SK-N-MC (cell line): Measurements from ENCODE around the gene MTREX.

Source experiments
- EZH2 ChIP-seq: fragments of 200-600 bp; sonication (generic); IDR thresholded peaks from one replicate; pipeline ENCODE4 v1.6.1; 2017; ENCODE audit warnings: antibody characterized with exemption
- POLR2AphosphoS5 ChIP-seq: IDR thresholded peaks from 2 replicates; pipeline ENCODE4 v1.6.1; 2012; ENCODE audit warnings: mild to moderate bottlenecking, low read depth, low read length, borderline replicate concordance

GRCh38 chr5:55441954-55442353, 134.2 kb downstream of the MTREX start:
- TF ChIP-seq EZH2 (no peak), POLR2AphosphoS5 (no peak)
